Upper lobe of left lung (tissue), 6 donors: ENCODE measurements around the gene GALR3. TPM values are rescaled to one million over a fixed set of nuclear protein-coding genes. Genes with fewer than 3 reads are reported as not detected.
A peak's percentile ranks its signal among the peaks of the same experiment; 100 is the strongest.

Experiments
- ATAC-seq, 2 donors: fragments of 200-7000 bp; cut with Tn5 transposase; one replicate each; pipeline ENCODE4 v1.9.1; 2022; ENCODE audit warnings: mild to moderate bottlenecking in 2 of 2, moderate library complexity in 2 of 2; ENCODE audit not compliant: low FRiP score in 2 of 2
- DNase-seq, 2 donors: peaks; one replicate each; pipeline ENCODE4 v3.0.0-alpha.2; 2019 to 2020
- H3K27ac ChIP-seq, 4 donors: fragments of 200-600 bp; sonication (generic); one replicate each; pipeline ENCODE4 v1.5.1; 2016 to 2019
- H3K27me3 ChIP-seq, 4 donors: fragments of 200-600 bp; sonication (generic); one replicate each; pipeline ENCODE4 v1.5.1; 2017 to 2019
- H3K36me3 ChIP-seq, 4 donors: fragments of 200-600 bp; sonication (generic); one replicate each; pipeline ENCODE4 v1.5.1; 2016 to 2019
- H3K4me1 ChIP-seq, 4 donors: fragments of 200-600 bp; sonication (generic); one replicate each; pipeline ENCODE4 v1.5.1; 2018 to 2019
- H3K4me3 ChIP-seq, 4 donors: fragments of 200-600 bp; sonication (generic); one replicate each; pipeline ENCODE4 v1.5.1; 2017 to 2019; ENCODE audit warnings: mild to moderate bottlenecking in 2 of 4, moderate library complexity in 1 of 4
- H3K9me3 ChIP-seq, 4 donors: fragments of 200-600 bp; sonication (generic); one replicate each; pipeline ENCODE4 v1.5.1; 2018 to 2019
- CTCF ChIP-seq, 6 experiments: fragments of 450-650 bp in 4 of 6; fragments of 200-600 bp in 2 of 6; sonication (generic) in 2 of 6; IDR thresholded peaks; one replicate each; pipeline ENCODE4 v1.5.1; 2016 to 2019; ENCODE audit warnings: antibody characterized with exemption in 6 of 6
- EP300 ChIP-seq, 4 donors: sonication (generic); formaldehyde crosslinking; IDR thresholded peaks; one replicate each; pipeline ENCODE4 v1.5.1; 2017; ENCODE audit warnings: antibody characterized with exemption in 4 of 4, control low read depth in 2 of 4
- POLR2A ChIP-seq, 4 donors: fragments of 450-650 bp; IDR thresholded peaks; one replicate each; pipeline ENCODE4 v1.5.1; 2016 to 2017; ENCODE audit warnings: antibody characterized with exemption in 4 of 4, mild to moderate bottlenecking in 2 of 4
- POLR2AphosphoS5 ChIP-seq, 2 donors: sonication (generic); formaldehyde crosslinking; IDR thresholded peaks; one replicate each; pipeline ENCODE4 v1.5.1; 2017; ENCODE audit warnings: antibody characterized with exemption in 2 of 2
- WGBS, 2 donors: methylation state at CpG; one replicate each; pipeline ENCODE4 v1.1.5; 2017 to 2018; 5-methylcytosine and 5-hydroxymethylcytosine counted together
- total RNA-seq, 6 donors: library from RNA; depleted of rRNA in 4 of 6; stranded (reverse); fragments of >200 nt in 4 of 6; gene quantifications; one replicate each; pipeline versions ENCODE4 v1.1.0 to v1.2.1, GENCODE V29; 2016 to 2021
- donor health status: DM: no; HTN: no; CAD: no; lungs with moderate emphysema.
- donor health status: DM: no; HTN: yes; CAD: no; lungs with severe emphysema.

GALR3 gene
- total RNA-seq, 6 donors from 2014 or later, result not detected

GRCh38 chr22:37778370-37779009 lies 44.7 kb upstream of the GALR3 start:
- TF ChIP-seq CTCF (IDR thresholded peaks at IDR 0.05) (no peak), POLR2AphosphoS5 (IDR thresholded peaks at IDR 0.05) (no peak), EP300 (IDR thresholded peaks at IDR 0.05) (no peak), POLR2A (IDR thresholded peaks at IDR 0.05) (no peak)
- ATAC-seq (no peak), DNase-seq (no peak)
- H3K4me1 ChIP-seq, result peaks cover 0 to 14% (median 4%) of the 10 kb centered on the region in 4 donors
- H3K27me3 ChIP-seq, result no peaks in the 10 kb centered on the region
- H3K27ac ChIP-seq, result no peak overlapping the region
- H3K9me3 ChIP-seq, result no peaks in the 10 kb centered on the region
- WGBS, 2 donors, result 85 to 86% methylated on average over 8 to 10 of the region's 10 CpGs
- no peak overlapping the region for H3K4me3 ChIP-seq
- H3K36me3 ChIP-seq, result peaks cover 2 to 19% (median 10%) of the 10 kb centered on the region in 4 donors

GRCh38 chr22:37781434-37782059 lies 41.6 kb upstream of the GALR3 start:
- H3K9me3 ChIP-seq, result no peaks in the 10 kb centered on the region
- no peaks in the 10 kb centered on the region for H3K27me3 ChIP-seq
- no peak overlapping the region for H3K4me3 ChIP-seq
- no peak for DNase-seq
- no peaks in the 10 kb centered on the region for H3K36me3 ChIP-seq
- no peak overlapping the region for H3K27ac ChIP-seq
- TF ChIP-seq POLR2AphosphoS5 (IDR thresholded peaks at IDR 0.05), result no peak
- TF ChIP-seq CTCF (IDR thresholded peaks at IDR 0.05), result peak in 1 of 6 experiments; percentile 13
- no peak for ATAC-seq
- peaks cover 0 to 16% (median 7%) of the 10 kb centered on the region in 4 donors for H3K4me1 ChIP-seq
- 73 to 79% methylated on average over 8 to 12 of the region's 13 CpGs for WGBS, 2 donors

- H3K36me3 ChIP-seq, result no peaks in the 10 kb centered on the region
- WGBS, 2 donors, result 71 to 82% methylated on average over 13 to 18 of the region's 18 CpGs
- DNase-seq (no peak), ATAC-seq (peak in 1 of 2 donors; percentile 2)
- H3K9me3 ChIP-seq, result no peaks in the 10 kb centered on the region
- no peak for TF ChIP-seq CTCF (IDR thresholded peaks at IDR 0.05)
- H3K27me3 ChIP-seq, result no peaks in the 10 kb centered on the region
- H3K27ac ChIP-seq, result no peak overlapping the region
- peaks cover 0 to 10% (median 2%) of the 10 kb centered on the region in 4 donors for H3K4me1 ChIP-seq
- H3K4me3 ChIP-seq, result no peak overlapping the region
These were observed 40.6 kb upstream of the GALR3 start for GRCh38 chr22:37782340-37783168.

- no peaks in the 10 kb centered on the region for H3K9me3 ChIP-seq
- no peaks in the 10 kb centered on the region for H3K36me3 ChIP-seq
- TF ChIP-seq POLR2AphosphoS5 (IDR thresholded peaks at IDR 0.05) (peak in 1 of 2 donors; percentile 15), CTCF (IDR thresholded peaks at IDR 0.05) (no peak), EP300 (IDR thresholded peaks at IDR 0.05) (no peak), POLR2A (IDR thresholded peaks at IDR 0.05) (no peak)
- H3K4me3 ChIP-seq, result no peak overlapping the region
- whole genome bisulfite sequencing, 2 donors, result 65 to 67% methylated on average over 8 to 11 of the region's 11 CpGs
- ATAC-seq (peak; percentile 20 to 61), DNase-seq (peak in 1 of 2 donors; percentile 87)
- H3K27me3 ChIP-seq, result no peaks in the 10 kb centered on the region
- no peak overlapping the region for H3K27ac ChIP-seq
- H3K4me1 ChIP-seq, result peaks cover 0 to 9% (median 0%) of the 10 kb centered on the region in 4 donors
These were observed 38.2 kb upstream of the GALR3 start for GRCh38 chr22:37784829-37785495.
